ENCODE measurements around the gene CHAD.

The CHAD gene

DNA sequence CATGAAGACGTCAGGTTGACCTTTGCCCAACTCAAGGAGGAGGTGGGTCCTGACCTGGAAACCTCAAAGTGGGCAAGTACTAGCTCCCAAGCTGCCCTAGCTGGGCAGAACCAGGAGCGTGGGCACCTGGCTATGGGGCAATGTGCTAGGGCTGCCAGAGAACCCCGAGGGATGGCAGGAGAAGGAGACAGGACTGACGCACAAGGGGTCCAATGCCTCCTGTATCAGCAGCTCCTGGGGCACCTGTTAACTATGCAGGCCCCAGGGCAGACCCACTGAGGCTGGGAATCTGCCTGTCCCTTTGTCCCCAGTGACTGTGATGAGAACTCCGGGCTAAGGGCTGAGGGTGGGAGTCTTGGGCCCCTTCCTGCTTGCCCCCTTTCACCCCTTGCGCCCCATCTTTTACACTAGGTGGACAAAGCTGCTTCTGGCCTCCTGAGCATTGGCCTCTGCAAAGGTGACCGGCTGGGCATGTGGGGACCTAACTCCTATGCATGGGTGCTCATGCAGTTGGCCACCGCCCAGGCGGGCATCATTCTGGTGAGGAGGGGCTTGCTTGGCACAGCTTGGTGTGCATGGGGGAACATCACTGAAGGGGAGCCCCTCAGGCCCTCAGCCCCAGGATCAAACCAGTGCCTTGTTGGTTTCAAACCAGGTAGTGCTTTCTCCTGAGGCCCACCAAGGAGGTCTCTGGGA lies 7.7 kb downstream of the CHAD start:
- DNase-seq (ENCODE audit: extremely low read depth, low read depth), result no peak
- TF ChIP-seq CTCF (IDR thresholded peaks at IDR 0.05; ENCODE audit: low read depth, low read length), result no peak

DNA sequence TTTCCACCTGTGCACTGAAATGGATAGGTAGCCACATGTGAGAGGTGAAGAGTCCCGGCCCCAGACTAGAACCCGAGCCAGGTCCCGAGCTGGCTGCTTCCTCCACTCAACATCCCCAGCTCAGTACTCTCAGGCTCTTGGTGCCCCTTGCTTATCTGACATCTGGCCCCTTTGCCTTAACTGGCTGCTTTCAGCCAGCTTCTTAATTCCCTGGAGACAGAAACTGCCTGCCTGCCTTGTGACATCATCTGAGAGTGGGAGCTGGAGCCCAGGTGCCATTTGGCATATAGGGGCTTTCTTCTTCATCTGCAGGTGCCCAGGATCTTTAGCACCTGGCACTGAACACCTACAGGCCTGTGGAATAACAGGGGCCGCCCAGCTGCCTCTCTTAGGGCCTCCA lies 8.9 kb downstream of the CHAD start:
- no peak for DNase-seq (ENCODE audit: extremely low read depth, low read depth)
- no peak for TF ChIP-seq CTCF (IDR thresholded peaks at IDR 0.05; ENCODE audit: low read depth, low read length)

GRCh38 chr17:50458701-50459676 lies 9.7 kb downstream of the CHAD start:
- no peak for TF ChIP-seq CTCF (IDR thresholded peaks at IDR 0.05; ENCODE audit: low read depth, low read length)
- DNase-seq (ENCODE audit: extremely low read depth, low read depth), result no peak

- no peak for TF ChIP-seq CTCF (IDR thresholded peaks at IDR 0.05; ENCODE audit: low read depth, low read length)
- DNase-seq (ENCODE audit: extremely low read depth, low read depth), result no peak
These were observed 10.4 kb downstream of the CHAD start for GRCh38 chr17:50458270-50458669.

- no peak for TF ChIP-seq CTCF (IDR thresholded peaks at IDR 0.05; ENCODE audit: low read depth, low read length)
- DNase-seq (ENCODE audit: extremely low read depth, low read depth), result no peak
These were observed 11.1 kb downstream of the CHAD start for GRCh38 chr17:50457621-50458020.

- no peak for TF ChIP-seq CTCF (IDR thresholded peaks at IDR 0.05; ENCODE audit: low read depth, low read length)
- DNase-seq (ENCODE audit: extremely low read depth, low read depth), result no peak
These were observed 14.8 kb downstream of the CHAD start for GRCh38 chr17:50453901-50454300.

All from AG09319 (cell line).